ENCODE measurements around the gene GGA2. TPM values are rescaled to one million over a fixed set of nuclear protein-coding genes. Genes with fewer than 3 reads are reported as not detected.

Gene GGA2
- total RNA-seq, 2 experiments from 2014 or later: 91.0 to 96.9 TPM

DNA sequence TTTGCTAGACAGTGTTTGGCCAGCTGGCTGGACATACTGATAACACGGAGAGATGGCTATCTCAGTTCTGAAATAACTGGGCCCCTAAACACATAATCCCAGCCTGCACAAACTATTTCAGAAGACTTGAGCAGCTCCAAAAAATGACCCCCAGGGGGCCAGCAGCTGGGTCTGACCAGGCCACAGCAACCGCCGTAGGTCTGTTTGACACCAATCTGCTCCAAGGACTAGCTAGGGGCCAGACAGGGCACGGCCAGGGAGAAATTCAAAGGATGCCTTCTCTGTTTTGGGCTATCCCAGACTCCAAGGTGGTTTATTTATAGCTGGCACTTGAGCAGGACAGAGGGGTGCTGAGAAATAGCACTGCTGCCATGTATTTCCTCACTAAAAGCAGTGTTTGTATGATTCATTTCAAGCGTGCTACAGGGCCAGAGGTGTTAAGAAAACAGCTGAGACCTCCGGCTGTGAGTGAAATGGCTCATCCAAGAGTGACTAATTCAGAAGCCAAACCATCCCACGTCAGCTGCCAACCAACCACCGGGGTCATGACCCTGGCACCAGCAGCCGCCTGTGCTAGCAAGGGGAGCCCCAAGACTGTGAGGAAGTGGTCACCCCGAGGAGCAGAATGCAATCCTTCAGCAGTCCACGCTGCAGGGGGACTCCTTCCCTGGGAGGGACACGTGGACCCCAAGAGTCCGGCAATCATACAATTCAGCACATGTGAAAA lies 5.7 kb downstream of the GGA2 start:
- H3K4me3 Mint-ChIP-seq: no peak overlapping the region
- intact Hi-C loops (cut with micrococcal nuclease): no loop called here
- H3K27me3 Mint-ChIP-seq: no peaks in the 10 kb centered on the region
- ChIA-PET POLR2A (interaction anchor here (0.6 to 2.4 kb wide), 7 partner anchors 8 to 65 kb away, joined by 3 to 7 read pairs (median 3); partner anchors contain the start of genes EARS2 and UBFD1), CTCF (interaction anchor here (1.2 to 1.5 kb wide), 3 partner anchors 20 to 69 kb away, joined by 4 read pairs; partner anchors contain the start of genes EARS2 and UBFD1)
- no peaks in the 10 kb centered on the region for H3K9me3 Mint-ChIP-seq
- H3K27ac Mint-ChIP-seq: peak overlapping the region; percentile 79
- TF ChIP-seq, protein P1, sequence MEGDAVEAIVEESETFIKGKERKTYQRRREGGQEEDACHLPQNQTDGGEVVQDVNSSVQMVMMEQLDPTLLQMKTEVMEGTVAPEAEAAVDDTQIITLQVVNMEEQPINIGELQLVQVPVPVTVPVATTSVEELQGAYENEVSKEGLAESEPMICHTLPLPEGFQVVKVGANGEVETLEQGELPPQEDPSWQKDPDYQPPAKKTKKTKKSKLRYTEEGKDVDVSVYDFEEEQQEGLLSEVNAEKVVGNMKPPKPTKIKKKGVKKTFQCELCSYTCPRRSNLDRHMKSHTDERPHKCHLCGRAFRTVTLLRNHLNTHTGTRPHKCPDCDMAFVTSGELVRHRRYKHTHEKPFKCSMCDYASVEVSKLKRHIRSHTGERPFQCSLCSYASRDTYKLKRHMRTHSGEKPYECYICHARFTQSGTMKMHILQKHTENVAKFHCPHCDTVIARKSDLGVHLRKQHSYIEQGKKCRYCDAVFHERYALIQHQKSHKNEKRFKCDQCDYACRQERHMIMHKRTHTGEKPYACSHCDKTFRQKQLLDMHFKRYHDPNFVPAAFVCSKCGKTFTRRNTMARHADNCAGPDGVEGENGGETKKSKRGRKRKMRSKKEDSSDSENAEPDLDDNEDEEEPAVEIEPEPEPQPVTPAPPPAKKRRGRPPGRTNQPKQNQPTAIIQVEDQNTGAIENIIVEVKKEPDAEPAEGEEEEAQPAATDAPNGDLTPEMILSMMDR (IDR thresholded peaks at IDR 0.05): no peak
- peaks cover 32% of the 10 kb centered on the region for H3K36me3 Mint-ChIP-seq (ENCODE audit: low read depth)
- peak; percentile 95 for ATAC-seq
- H3K4me1 Mint-ChIP-seq (ENCODE audit: low read depth): peaks cover 57% of the 10 kb centered on the region
- DNase-seq: peak; percentile 95

DNA sequence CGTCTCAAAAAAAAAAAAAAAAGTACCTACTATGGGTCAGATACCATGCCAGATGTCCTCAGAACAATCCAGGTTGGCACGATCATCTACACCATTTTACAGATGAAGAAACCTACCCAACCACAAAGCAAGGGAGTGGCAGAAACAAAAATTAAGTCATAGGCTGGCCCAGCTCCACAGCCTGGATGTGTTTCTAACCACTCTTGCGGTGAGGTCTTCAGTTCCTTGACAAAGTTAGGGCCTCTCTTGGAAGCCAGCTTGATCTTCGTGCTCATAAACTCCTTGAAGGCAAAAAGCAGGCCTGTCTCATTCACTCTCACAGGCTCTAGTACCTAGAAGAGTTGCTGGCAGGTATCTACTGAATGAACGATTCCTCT lies 6.2 kb downstream of the GGA2 start:
- CTCF ChIA-PET: interaction anchor here (0.9 to 1.5 kb wide), 3 partner anchors 13 to 68 kb away, joined by 3 to 4 read pairs (median 4); no protein-coding TSS in a partner anchor

DNA sequence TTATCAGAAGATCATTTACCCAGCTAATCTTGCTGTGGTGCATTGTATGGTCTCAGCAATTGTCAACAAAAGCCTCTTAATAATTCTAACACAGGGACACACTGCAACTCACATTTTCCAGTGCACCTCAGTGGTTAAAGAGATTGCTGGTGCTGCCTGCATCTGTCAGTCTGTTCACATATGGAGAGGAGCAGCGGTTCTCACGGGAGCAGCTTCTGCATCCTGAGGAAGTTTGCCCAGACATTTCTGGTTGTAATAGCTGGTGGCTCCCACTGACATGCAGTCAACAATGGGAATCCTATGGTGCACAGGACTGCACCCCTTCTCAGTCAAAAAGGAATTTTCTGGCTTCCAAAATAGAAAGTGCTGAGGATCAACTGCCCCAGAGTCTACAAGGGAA lies 7.8 kb downstream of the GGA2 start:
- no peak for ATAC-seq
- no peak overlapping the region for H3K27ac Mint-ChIP-seq

More for the DNA sequence above, 6.2 kb downstream of the GGA2 start:
- TF ChIP-seq, protein P1 (IDR thresholded peaks at IDR 0.05): no peak
- Mint-ChIP-seq H3K27me3 (no peaks in the 10 kb centered on the region), H3K27ac (peak overlapping the region; percentile 41), H3K36me3 (ENCODE audit: low read depth) (peaks cover 27% of the 10 kb centered on the region), H3K4me1 (ENCODE audit: low read depth) (peaks cover 53% of the 10 kb centered on the region), H3K4me3 (no peak overlapping the region), H3K9me3 (no peaks in the 10 kb centered on the region)
- ATAC-seq: no peak
- intact Hi-C loops (cut with micrococcal nuclease): no loop called here
- POLR2A ChIA-PET: interaction anchor here (0.9 to 2.4 kb wide), 6 partner anchors 8 to 65 kb away, joined by 3 to 7 read pairs (median 3); partner anchors contain the start of genes EARS2 and UBFD1
- DNase-seq: no peak

DNA sequence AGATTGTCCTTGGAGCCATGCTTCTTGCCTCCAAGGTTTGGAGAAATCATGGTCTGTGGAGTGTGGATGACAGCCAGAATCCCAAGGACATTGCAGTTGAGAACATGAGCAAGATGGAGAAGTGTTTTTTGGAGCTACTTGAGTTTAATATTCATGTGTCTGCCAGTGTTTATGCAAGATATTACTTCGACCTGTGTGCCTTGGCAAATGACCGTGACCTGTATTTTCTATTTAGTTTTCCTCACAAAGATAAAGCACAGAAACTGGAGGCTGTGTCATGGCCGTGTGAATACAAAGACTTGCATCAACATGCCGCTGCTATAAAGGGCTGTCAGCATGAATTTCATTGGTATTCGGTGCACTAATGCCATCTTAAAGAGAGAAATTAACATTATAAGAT lies 9.0 kb downstream of the GGA2 start:
- intact Hi-C loops (cut with micrococcal nuclease): no loop called here
- peaks cover 11% of the 10 kb centered on the region for H3K36me3 Mint-ChIP-seq (ENCODE audit: low read depth)
- no peak overlapping the region for H3K27ac Mint-ChIP-seq
- H3K9me3 Mint-ChIP-seq: no peaks in the 10 kb centered on the region
- CTCF ChIA-PET: no interaction called here
- H3K4me3 Mint-ChIP-seq: no peak overlapping the region
- TF ChIP-seq, protein P1 (IDR thresholded peaks at IDR 0.05): no peak
- no peak for ATAC-seq
- no peak for DNase-seq
- H3K27me3 Mint-ChIP-seq: no peaks in the 10 kb centered on the region
- peaks cover 46% of the 10 kb centered on the region for H3K4me1 Mint-ChIP-seq (ENCODE audit: low read depth)
- POLR2A ChIA-PET: no interaction called here

More for the DNA sequence above, 7.8 kb downstream of the GGA2 start:
- no peaks in the 10 kb centered on the region for H3K9me3 Mint-ChIP-seq
- CTCF ChIA-PET: no interaction called here
- intact Hi-C loops (cut with micrococcal nuclease): no loop called here
- no peak for DNase-seq
- TF ChIP-seq, protein P1 (IDR thresholded peaks at IDR 0.05): no peak
- H3K27me3 Mint-ChIP-seq: no peaks in the 10 kb centered on the region
- no peak overlapping the region for H3K4me3 Mint-ChIP-seq
- POLR2A ChIA-PET: no interaction called here
- H3K36me3 Mint-ChIP-seq (ENCODE audit: low read depth): peaks cover 18% of the 10 kb centered on the region
- peaks cover 50% of the 10 kb centered on the region for H3K4me1 Mint-ChIP-seq (ENCODE audit: low read depth)

DNA sequence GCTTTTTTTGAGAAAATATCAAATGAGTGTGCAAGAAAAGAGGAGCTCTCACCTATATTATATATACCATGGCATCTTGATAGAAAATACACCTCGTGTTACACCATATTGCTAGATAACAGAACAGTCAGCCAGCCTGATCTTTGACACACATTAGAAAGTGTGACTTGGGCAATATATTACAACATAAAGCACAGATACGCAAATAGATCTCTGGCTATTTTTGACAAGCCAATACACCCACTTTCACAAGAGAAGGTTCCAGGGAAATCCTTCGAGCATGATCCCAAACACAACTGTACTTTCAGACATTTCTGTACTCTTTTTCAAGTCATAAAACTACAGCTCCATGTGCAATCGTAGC lies 9.4 kb downstream of the GGA2 start:
- ChIA-PET CTCF (interaction anchor here (1.2 to 1.9 kb wide), 2 partner anchors 10 to 65 kb away, joined by 3 to 4 read pairs; no protein-coding TSS in a partner anchor), POLR2A (no interaction called here)
- H3K9me3 Mint-ChIP-seq: no peaks in the 10 kb centered on the region
- intact Hi-C loops (cut with micrococcal nuclease): no loop called here
- H3K36me3 Mint-ChIP-seq (ENCODE audit: low read depth): peaks cover 11% of the 10 kb centered on the region
- ATAC-seq (no peak), DNase-seq (no peak)
- TF ChIP-seq, protein P1 (IDR thresholded peaks at IDR 0.05): no peak
- H3K27me3 Mint-ChIP-seq: no peaks in the 10 kb centered on the region
- H3K4me1 Mint-ChIP-seq (ENCODE audit: low read depth): peaks cover 42% of the 10 kb centered on the region
- H3K4me3 Mint-ChIP-seq: no peak overlapping the region
- H3K27ac Mint-ChIP-seq: no peak overlapping the region

Data from activated CD8-positive, alpha-beta T cell treated with anti-CD3 and anti-CD28 coated beads for 36 hours (primary cell).